Panc1 (cell line): ENCODE measurements around the gene RPS6KL1. TPM values are rescaled to one million over a fixed set of nuclear protein-coding genes. Genes with fewer than 3 reads are reported as not detected.

Source experiments
- ATAC-seq: fragments of 200-7000 bp; cut with Tn5 transposase; 2 replicates; pipeline ENCODE4 v1.9.1; 2020; ENCODE audit warnings: mild to moderate bottlenecking, moderate library complexity
- BruUV-seq: library from RNA; stranded (reverse); fragments of 400-500 nt; replicated peaks from 2 replicates; lab custom pipeline; 2021; lab: Mats Ljungman, UMichigan
- CTCF ChIA-PET: fragments of 300-600 bp; sonication (Branson Sonifier 250); formaldehyde crosslinking; loops from one replicate; lab custom pipeline; 2022; ENCODE audit warnings: antibody characterized with exemption; lab: Charles Lee
- POLR2A ChIA-PET: fragments of 300-600 bp; sonication (Branson Sonifier 250); formaldehyde crosslinking; loops from one replicate; lab custom pipeline; 2022; ENCODE audit warnings: antibody characterized with exemption; lab: Charles Lee
- DNase-seq: peaks from one replicate; pipeline ENCODE4 v3.0.0-alpha.2; 2010; ENCODE audit warnings: low read depth, low spot score
- H3K27ac ChIP-seq: 2 replicates; pipeline ENCODE4 v1.5.1; 2011; ENCODE audit warnings: mild to moderate bottlenecking, low read length, inconsistent platforms
- H3K27me3 ChIP-seq: fragments of 200-500 bp; sonication (Bioruptor generic); 2 replicates; pipeline ENCODE4 v1.6.0; 2014; ENCODE audit warnings: low read length, inconsistent platforms; ENCODE audit not compliant: control insufficient read depth, insufficient read depth
- H3K36me3 ChIP-seq: fragments of 200-500 bp; sonication (Bioruptor generic); 2 replicates; pipeline ENCODE4 v1.5.1; 2014; ENCODE audit warnings: inconsistent platforms, mild to moderate bottlenecking, low read length, moderate library complexity; ENCODE audit not compliant: control insufficient read depth, insufficient read depth
- H3K4me1 ChIP-seq: 2 replicates; pipeline ENCODE4 v1.5.1; 2011; ENCODE audit warnings: inconsistent platforms, mild to moderate bottlenecking, low read length, moderate library complexity; ENCODE audit not compliant: control insufficient read depth, insufficient read depth
- H3K4me3 ChIP-seq, 2 experiments: 2 replicates each; pipeline ENCODE4 v1.5.1; 2011 to 2012; ENCODE audit warnings: low read depth in 2 of 2, low read length in 2 of 2, mild to moderate bottlenecking in 2 of 2, inconsistent platforms in 1 of 2, moderate library complexity in 1 of 2
- H3K9me3 ChIP-seq: fragments of 200-500 bp; sonication (Bioruptor generic); 2 replicates; pipeline ENCODE4 v1.5.1; 2014; ENCODE audit warnings: low read depth, mild to moderate bottlenecking, inconsistent platforms, low read length, moderate library complexity; ENCODE audit not compliant: control insufficient read depth, insufficient read depth
- CTCF ChIP-seq: fragments of 450-650 bp; IDR thresholded peaks from 2 replicates; pipeline ENCODE4 v1.5.1; 2017; ENCODE audit warnings: mild to moderate bottlenecking
- POLR2AphosphoS5 ChIP-seq: IDR thresholded peaks from 2 replicates; pipeline ENCODE4 v1.6.1; 2012; ENCODE audit warnings: mild to moderate bottlenecking, low read depth, low read length, moderate library complexity
- REST ChIP-seq, 2 experiments: IDR thresholded peaks; 2 replicates each; pipeline ENCODE4 v1.6.1; 2011 to 2012; ENCODE audit warnings: low read depth in 2 of 2, control low read depth in 1 of 2, low read length in 1 of 2, mild to moderate bottlenecking in 1 of 2, moderate library complexity in 1 of 2; ENCODE audit not compliant: insufficient read depth in 1 of 2
- SIN3A ChIP-seq: IDR thresholded peaks from 2 replicates; pipeline ENCODE4 v1.6.1; 2012; ENCODE audit warnings: low read depth, mild to moderate bottlenecking, low read length, moderate library complexity, borderline replicate concordance; ENCODE audit not compliant: insufficient read depth
- TCF7L2 ChIP-seq: IDR thresholded peaks from 2 replicates; pipeline ENCODE4 v1.6.1; 2011; ENCODE audit warnings: mild to moderate bottlenecking, low read depth, low read length, inconsistent platforms
- in situ Hi-C: cut with HindIII; loops from 2 replicates; pipeline ENCODE4 v1.10.0; 2016; ENCODE audit warnings: low sequenced_read_pairs, low pct_unique_long_range_greater_than_20kb
- intact Hi-C: fragments of 100-400 bp; cut with micrococcal nuclease; formaldehyde crosslinking; loops from one replicate; pipeline ENCODE4 v1.10.0; 2022; ENCODE audit not compliant: unreplicated experiment
- total RNA-seq: library from RNA; stranded (reverse); gene quantifications from one replicate; pipeline ENCODE4 v1.2.1, GENCODE V29; 2021; ENCODE audit not compliant: unreplicated experiment

The RPS6KL1 gene
- total RNA-seq, 1 experiment from 2014 or later, result 14.9 TPM

GRCh38 chr14:74927225-74927624, 4.2 kb upstream of the RPS6KL1 start:
- no peak overlapping the region for H3K4me3 ChIP-seq
- ChIA-PET POLR2A (no interaction called here), CTCF (no interaction called here)
- no peaks in the 10 kb centered on the region for H3K9me3 ChIP-seq
- no peaks in the 10 kb centered on the region for H3K36me3 ChIP-seq
- no peaks in the 10 kb centered on the region for H3K27me3 ChIP-seq
- TF ChIP-seq TCF7L2, result no peak
- TF ChIP-seq SIN3A, result no peak
- no peak for TF ChIP-seq REST (IDR thresholded peaks at IDR 0.05; ENCODE audit: insufficient read depth in 1 of 2, low read depth in 2 of 2, low read length in 1 of 2)
- no peak for TF ChIP-seq CTCF
- no peak for TF ChIP-seq POLR2AphosphoS5
- H3K27ac ChIP-seq, result no peak overlapping the region
- intact Hi-C loops, result no loop called here
- in situ Hi-C loops, result no loop called here
- DNase-seq, result no peak
- H3K4me1 ChIP-seq, result peaks cover 3% of the 10 kb centered on the region; the same call in 1 of the 2 replicates
- no peak for ATAC-seq
- BruUV-seq, result no TSS peak

- CTCF ChIA-PET, result no interaction called here
- ATAC-seq, result no peak
- peaks cover 3% of the 10 kb centered on the region; the same call in 1 of the 2 replicates for H3K4me1 ChIP-seq
- no peak for DNase-seq
- no TSS peak for BruUV-seq
- intact Hi-C loops (no loop called here), in situ Hi-C loops (no loop called here)
- no peaks in the 10 kb centered on the region for H3K27me3 ChIP-seq
- no peak overlapping the region for H3K27ac ChIP-seq
- H3K36me3 ChIP-seq, result no peaks in the 10 kb centered on the region
- POLR2A ChIA-PET, result no interaction called here
- H3K4me3 ChIP-seq, result no peak overlapping the region
- H3K9me3 ChIP-seq, result no peaks in the 10 kb centered on the region
- no peak for TF ChIP-seq POLR2AphosphoS5
- no peak for TF ChIP-seq REST (IDR thresholded peaks at IDR 0.05; ENCODE audit: insufficient read depth in 1 of 2, low read depth in 2 of 2, low read length in 1 of 2)
These were observed 1.0 kb upstream of the RPS6KL1 start for GRCh38 chr14:74924061-74924460.
